Neural cell (in vitro differentiated cells): ENCODE results near the gene ELFN1. TPM values are rescaled to one million over a fixed set of nuclear protein-coding genes. Genes with fewer than 3 reads are reported as not detected.

Experiments used
- H2AFZ ChIP-seq: fragments of 200-600, 300-800 bp; sonication (generic), shearing (Covaris generic); 2 replicates; pipeline ENCODE4 v1.6.0; 2014; ENCODE audit warnings: low read depth, mild to moderate bottlenecking, antibody characterized with exemption, low read length, moderate library complexity
- H3F3A ChIP-seq: fragments of 200-600 bp; shearing (Covaris generic); 2 replicates; pipeline ENCODE4 v1.6.1; 2016; ENCODE audit warnings: mild to moderate bottlenecking, moderate library complexity, mixed read lengths, antibody characterized with exemption, low read length; ENCODE audit not compliant: insufficient read depth, poor library complexity, severe bottlenecking
- H3K27ac ChIP-seq: fragments of 200-600, 300-800 bp; sonication (generic), shearing (Covaris generic); 2 replicates; pipeline ENCODE4 v1.5.1; 2014; ENCODE audit warnings: mild to moderate bottlenecking, low read length, moderate library complexity
- H3K27me3 ChIP-seq: fragments of 300-800, 200-600 bp; sonication (generic), shearing (Covaris generic); 2 replicates; pipeline ENCODE4 v1.6.0; 2014; ENCODE audit warnings: mild to moderate bottlenecking, low read depth, low read length, moderate library complexity; ENCODE audit not compliant: insufficient read depth
- H3K36me3 ChIP-seq: fragments of 300-800, 200-600 bp; sonication (generic), shearing (Covaris generic); 2 replicates; pipeline ENCODE4 v1.5.1; 2014; ENCODE audit warnings: mild to moderate bottlenecking, antibody characterized with exemption, low read length, moderate library complexity; ENCODE audit not compliant: insufficient read depth
- H3K4me2 ChIP-seq: fragments of 300-800, 200-600 bp; sonication (generic), shearing (Covaris generic); 2 replicates; pipeline ENCODE4 v1.6.0; 2014; ENCODE audit warnings: mild to moderate bottlenecking, low read length
- H3K4me3 ChIP-seq: fragments of 300-800, 200-600 bp; sonication (generic), shearing (Covaris generic); 2 replicates; pipeline ENCODE4 v1.5.1; 2014; ENCODE audit warnings: mild to moderate bottlenecking, low read length, moderate library complexity
- H3K79me2 ChIP-seq: fragments of 200-600 bp; shearing (Covaris generic); replicated peaks from 2 replicates; pipeline ENCODE4 v1.6.0; 2014; ENCODE audit warnings: mild to moderate bottlenecking, low read length, moderate library complexity; ENCODE audit not compliant: insufficient read depth
- H3K9ac ChIP-seq: fragments of 300-800, 200-600 bp; sonication (generic), shearing (Covaris generic); 2 replicates; pipeline ENCODE4 v1.6.1; 2016; ENCODE audit warnings: mild to moderate bottlenecking, low read length, mixed read lengths
- H3K9me2 ChIP-seq: fragments of 200-600 bp; shearing (Covaris generic); 2 replicates; pipeline ENCODE4 v1.6.1; 2016; ENCODE audit warnings: mild to moderate bottlenecking, low read length, mixed read lengths; ENCODE audit not compliant: insufficient read depth
- H3K9me3 ChIP-seq: fragments of 200-600, 300-800 bp; sonication (generic), shearing (Covaris generic); 2 replicates; pipeline ENCODE4 v1.6.1; 2016; ENCODE audit warnings: mild to moderate bottlenecking, mixed run types, low read length, moderate library complexity, mixed read lengths
- H4K20me1 ChIP-seq: fragments of 200-600 bp; shearing (Covaris generic); 2 replicates; pipeline ENCODE4 v1.6.1; 2016; ENCODE audit warnings: mild to moderate bottlenecking, mixed run types; ENCODE audit not compliant: insufficient read depth
- CTCF ChIP-seq: fragments of 450-650 bp; IDR thresholded peaks from 2 replicates; pipeline ENCODE4 v1.5.1; 2014; ENCODE audit warnings: antibody characterized with exemption, mild to moderate bottlenecking, moderate library complexity; ENCODE audit not compliant: poor library complexity, severe bottlenecking
- EP300 ChIP-seq: fragments of 450-650 bp; conservative IDR thresholded peaks from 2 replicates; pipeline ENCODE4 v1.6.1; 2014; ENCODE audit warnings: antibody characterized with exemption, mild to moderate bottlenecking, moderate library complexity; ENCODE audit not compliant: poor library complexity, severe bottlenecking
- EZH2 ChIP-seq: fragments of 200-600, 300-800 bp; shearing (Covaris generic), sonication (generic); IDR thresholded peaks from 2 replicates; pipeline ENCODE4 v1.6.1; 2014; ENCODE audit warnings: antibody characterized with exemption, low read length, borderline replicate concordance, mild to moderate bottlenecking; ENCODE audit not compliant: insufficient read depth, poor library complexity, severe bottlenecking
- MXI1 ChIP-seq: fragments of 450-650 bp; conservative IDR thresholded peaks from 2 replicates; pipeline ENCODE4 v1.6.1; 2014; ENCODE audit warnings: antibody characterized with exemption, mild to moderate bottlenecking; ENCODE audit not compliant: poor library complexity, severe bottlenecking
- POLR2AphosphoS5 ChIP-seq: IDR thresholded peaks from 2 replicates; pipeline ENCODE4 v1.6.1; 2012
- RAD21 ChIP-seq: fragments of 450-650 bp; conservative IDR thresholded peaks from 2 replicates; pipeline ENCODE4 v1.6.1; 2014; ENCODE audit warnings: antibody characterized with exemption, mild to moderate bottlenecking, moderate library complexity
- SMC3 ChIP-seq: fragments of 450-650 bp; conservative IDR thresholded peaks from 2 replicates; pipeline ENCODE4 v1.6.1; 2014; ENCODE audit warnings: antibody characterized with exemption, mild to moderate bottlenecking, moderate library complexity; ENCODE audit not compliant: poor library complexity
- TAF1 ChIP-seq: IDR thresholded peaks from 2 replicates; pipeline ENCODE4 v1.6.1; 2012; ENCODE audit warnings: low read depth
- polyA plus RNA-seq: library from polyadenylated mRNA; depleted of rRNA; stranded (reverse); fragments of >200 nt; gene quantifications from 2 replicates; pipeline ENCODE4 v1.2.3, GENCODE V29; 2014
- TF ChIP-seq, protein P1 (sequence below): IDR thresholded peaks from 2 replicates; pipeline ENCODE4 v1.6.1; 2012; ENCODE audit warnings: borderline replicate concordance

Gene ELFN1
- polyA plus RNA-seq, 1 donor from 2014 or later, result 11.8 TPM

DNA sequence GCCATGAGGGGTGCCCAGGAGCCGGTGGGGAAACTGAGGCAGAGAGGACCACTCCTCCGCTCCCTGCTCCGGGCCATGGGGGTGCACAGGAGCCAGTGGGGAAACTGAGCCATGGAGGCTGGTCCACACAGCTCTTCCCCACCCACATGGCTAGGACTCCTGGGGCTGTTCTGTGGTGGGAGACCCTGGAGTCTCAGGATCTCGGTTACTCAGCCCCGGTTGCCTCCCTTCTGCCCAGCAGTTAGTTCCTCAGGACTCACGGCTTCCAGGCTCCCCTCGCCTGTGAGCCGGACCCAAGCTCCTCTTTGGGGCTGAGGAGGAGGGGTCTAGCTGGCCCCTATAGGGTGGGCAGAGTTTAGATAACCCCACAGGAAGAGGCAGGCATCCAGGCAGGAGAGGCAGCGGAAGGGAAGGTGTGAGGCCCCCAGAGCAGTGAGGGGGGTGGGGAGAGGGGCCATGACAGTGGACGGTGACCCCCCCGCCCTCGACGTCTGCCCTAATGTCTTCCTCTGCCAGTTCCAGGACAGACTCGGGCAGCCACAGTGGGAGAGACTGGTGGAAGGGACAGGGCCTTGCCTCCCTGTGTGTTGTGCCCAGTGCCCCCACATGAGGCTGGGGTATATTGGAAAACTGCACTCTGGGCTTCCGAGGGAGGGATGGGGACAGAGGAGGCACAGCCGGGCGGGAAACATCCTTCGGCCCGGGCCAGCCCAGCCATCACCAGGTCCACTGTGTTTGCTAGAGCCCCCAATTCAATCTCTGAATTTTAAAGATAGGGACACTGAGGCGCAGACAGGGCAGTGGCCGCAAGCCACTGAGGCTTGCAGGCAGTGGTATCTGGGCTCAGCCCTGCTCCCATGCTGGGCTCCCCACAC is 4.3 kb downstream of the ELFN1 start:
- no peak overlapping the region for H3K27ac ChIP-seq
- H3K27me3 ChIP-seq, result no peaks in the 10 kb centered on the region
- peaks cover 30% of the 10 kb centered on the region for H3K79me2 ChIP-seq
- no peak overlapping the region for H3K4me3 ChIP-seq
- no peaks in the 10 kb centered on the region for H4K20me1 ChIP-seq
- H3F3A ChIP-seq, result no peaks in the 10 kb centered on the region
- H3K36me3 ChIP-seq, result no peaks in the 10 kb centered on the region
- no peak for TF ChIP-seq CTCF
- TF ChIP-seq EP300, result no peak
- TF ChIP-seq EZH2, result no peak
- TF ChIP-seq RAD21, result no peak
- TF ChIP-seq TAF1, result no peak
- TF ChIP-seq MXI1, result no peak
- TF ChIP-seq, protein P1, sequence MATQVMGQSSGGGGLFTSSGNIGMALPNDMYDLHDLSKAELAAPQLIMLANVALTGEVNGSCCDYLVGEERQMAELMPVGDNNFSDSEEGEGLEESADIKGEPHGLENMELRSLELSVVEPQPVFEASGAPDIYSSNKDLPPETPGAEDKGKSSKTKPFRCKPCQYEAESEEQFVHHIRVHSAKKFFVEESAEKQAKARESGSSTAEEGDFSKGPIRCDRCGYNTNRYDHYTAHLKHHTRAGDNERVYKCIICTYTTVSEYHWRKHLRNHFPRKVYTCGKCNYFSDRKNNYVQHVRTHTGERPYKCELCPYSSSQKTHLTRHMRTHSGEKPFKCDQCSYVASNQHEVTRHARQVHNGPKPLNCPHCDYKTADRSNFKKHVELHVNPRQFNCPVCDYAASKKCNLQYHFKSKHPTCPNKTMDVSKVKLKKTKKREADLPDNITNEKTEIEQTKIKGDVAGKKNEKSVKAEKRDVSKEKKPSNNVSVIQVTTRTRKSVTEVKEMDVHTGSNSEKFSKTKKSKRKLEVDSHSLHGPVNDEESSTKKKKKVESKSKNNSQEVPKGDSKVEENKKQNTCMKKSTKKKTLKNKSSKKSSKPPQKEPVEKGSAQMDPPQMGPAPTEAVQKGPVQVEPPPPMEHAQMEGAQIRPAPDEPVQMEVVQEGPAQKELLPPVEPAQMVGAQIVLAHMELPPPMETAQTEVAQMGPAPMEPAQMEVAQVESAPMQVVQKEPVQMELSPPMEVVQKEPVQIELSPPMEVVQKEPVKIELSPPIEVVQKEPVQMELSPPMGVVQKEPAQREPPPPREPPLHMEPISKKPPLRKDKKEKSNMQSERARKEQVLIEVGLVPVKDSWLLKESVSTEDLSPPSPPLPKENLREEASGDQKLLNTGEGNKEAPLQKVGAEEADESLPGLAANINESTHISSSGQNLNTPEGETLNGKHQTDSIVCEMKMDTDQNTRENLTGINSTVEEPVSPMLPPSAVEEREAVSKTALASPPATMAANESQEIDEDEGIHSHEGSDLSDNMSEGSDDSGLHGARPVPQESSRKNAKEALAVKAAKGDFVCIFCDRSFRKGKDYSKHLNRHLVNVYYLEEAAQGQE, result no peak
- TF ChIP-seq SMC3, result no peak
- TF ChIP-seq POLR2AphosphoS5, result no peak
- no peak overlapping the region for H2AFZ ChIP-seq
- H3K9me2 ChIP-seq, result no peaks in the 10 kb centered on the region
- H3K9me3 ChIP-seq, result no peaks in the 10 kb centered on the region
- H3K4me2 ChIP-seq, result no peak overlapping the region
- no peak overlapping the region for H3K9ac ChIP-seq

- Histone ChIP-seq H3K4me3 (no peak overlapping the region), H2AFZ (no peak overlapping the region), H3K4me2 (no peak overlapping the region), H3K9me2 (no peaks in the 10 kb centered on the region), H3K79me2 (peaks cover 37% of the 10 kb centered on the region), H4K20me1 (no peaks in the 10 kb centered on the region), H3F3A (no peaks in the 10 kb centered on the region), H3K27ac (no peak overlapping the region), H3K9ac (no peak overlapping the region), H3K36me3 (no peaks in the 10 kb centered on the region), H3K27me3 (no peaks in the 10 kb centered on the region), H3K9me3 (no peaks in the 10 kb centered on the region)
- TF ChIP-seq TAF1, result no peak
- TF ChIP-seq, protein P1, result no peak
- TF ChIP-seq POLR2AphosphoS5, result no peak
- TF ChIP-seq EP300, result no peak
- TF ChIP-seq CTCF, result no peak
- TF ChIP-seq EZH2, result no peak
- no peak for TF ChIP-seq SMC3
- TF ChIP-seq MXI1, result no peak
- no peak for TF ChIP-seq RAD21
Observed at GRCh38 chr7:1675036-1675671, 5.1 kb downstream of the ELFN1 start.
